GM19023 (cell line): Measurements from ENCODE around the gene ACAA1.
"Not testable (repeated sequence)": the region's sequence is repeated elsewhere in the genome, so short reads cannot be mapped to it uniquely, and the experiment has no call there.

Experiments used
- ATAC-seq: cut with Tn5 transposase; IDR thresholded peaks from one replicate; pipeline ENCODE4 v1.9.1; 2021; ENCODE audit warnings: mild to moderate bottlenecking, moderate library complexity; ENCODE audit not compliant: unreplicated experiment

Gene ACAA1

GRCh38 chr3:38083871-38084333 is 53.0 kb downstream of the ACAA1 start:
- no peak for ATAC-seq

- not testable (repeated sequence) for ATAC-seq
Observed at GRCh38 chr3:38083254-38083653, 53.7 kb downstream of the ACAA1 start.

- ATAC-seq: not testable (repeated sequence)
Observed at GRCh38 chr3:38082296-38082695, 54.6 kb downstream of the ACAA1 start.

- ATAC-seq: not testable (repeated sequence)
Observed at GRCh38 chr3:38077073-38077472, 59.9 kb downstream of the ACAA1 start.
